ENCODE data around the gene MLLT10.

MLLT10 gene

DNA sequence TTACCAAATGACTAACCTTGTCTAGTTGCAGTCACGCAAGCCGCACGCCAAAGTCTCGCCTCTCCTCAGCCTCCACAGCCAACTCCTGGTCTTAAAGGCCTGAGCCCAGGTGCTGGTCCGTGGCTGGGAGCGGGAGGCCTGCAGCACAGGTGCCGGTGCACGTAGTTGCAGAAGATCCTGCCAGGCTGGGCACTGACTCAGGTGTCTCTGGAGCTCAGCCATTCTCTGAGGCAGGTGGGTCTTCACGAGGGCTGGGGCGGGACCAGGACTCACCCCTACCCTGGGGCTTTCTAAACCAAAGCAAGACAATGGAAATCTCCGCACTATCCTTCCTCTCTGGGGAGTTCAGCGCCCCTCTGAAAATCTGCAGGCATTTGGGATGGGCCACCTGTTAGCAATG is 216.4 kb downstream of the MLLT10 start:
- DNase-seq: no peak

GRCh38 chr10:21751341-21752310 is 217.6 kb downstream of the MLLT10 start:
- no peak for DNase-seq

GRCh38 chr10:21753497-21754270 is 219.7 kb downstream of the MLLT10 start:
- DNase-seq: no peak

- no peak for DNase-seq
Observed at GRCh38 chr10:21754410-21755011, 220.5 kb downstream of the MLLT10 start.

DNA sequence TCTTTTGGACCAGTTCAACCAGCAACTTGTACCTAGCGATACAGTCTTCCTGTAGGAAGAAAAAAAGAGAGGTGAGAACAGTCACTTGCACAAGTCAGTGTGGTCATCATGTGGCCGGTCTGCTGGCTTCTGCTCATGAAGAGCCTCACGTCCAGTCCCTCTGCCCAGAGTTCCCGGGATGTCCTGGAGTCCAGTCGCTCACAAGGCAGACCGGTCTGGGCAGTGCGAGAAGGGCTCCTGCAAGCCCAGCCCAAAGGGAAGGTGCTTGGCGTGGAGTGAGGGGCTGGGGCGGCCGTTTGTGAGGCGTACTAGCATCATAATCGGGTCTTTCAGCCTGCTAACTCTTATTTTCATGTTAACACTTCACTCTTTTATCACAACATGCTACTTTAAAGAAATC is 222.7 kb downstream of the MLLT10 start:
- DNase-seq: no peak

- no peak for DNase-seq
Observed at GRCh38 chr10:21757185-21757901, 223.3 kb downstream of the MLLT10 start.

GRCh38 chr10:21758239-21758638 is 224.2 kb downstream of the MLLT10 start:
- no peak for DNase-seq

GRCh38 chr10:21758696-21759095 is 224.7 kb downstream of the MLLT10 start:
- no peak for DNase-seq

DNA sequence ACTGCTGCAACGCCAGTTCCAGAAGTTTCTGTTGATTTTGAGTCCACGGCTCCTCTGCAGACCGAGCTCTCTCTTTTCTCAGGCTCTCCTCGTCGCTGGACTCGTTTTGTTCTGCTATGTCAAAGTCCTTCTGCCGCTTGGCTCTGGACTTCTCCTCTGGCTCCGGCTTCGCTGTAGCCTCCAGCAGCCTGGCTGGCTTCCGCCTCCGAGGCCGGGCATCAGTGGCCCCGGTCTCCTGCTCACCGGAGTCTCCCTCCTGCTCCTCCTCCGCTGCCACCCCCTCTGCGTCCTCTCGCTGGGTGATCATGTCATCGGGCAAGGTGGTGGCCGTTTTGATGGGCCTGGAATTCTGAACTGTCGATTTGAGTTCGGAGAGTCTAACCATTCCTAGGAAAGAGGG is 225.2 kb downstream of the MLLT10 start:
- no peak for DNase-seq

DNA sequence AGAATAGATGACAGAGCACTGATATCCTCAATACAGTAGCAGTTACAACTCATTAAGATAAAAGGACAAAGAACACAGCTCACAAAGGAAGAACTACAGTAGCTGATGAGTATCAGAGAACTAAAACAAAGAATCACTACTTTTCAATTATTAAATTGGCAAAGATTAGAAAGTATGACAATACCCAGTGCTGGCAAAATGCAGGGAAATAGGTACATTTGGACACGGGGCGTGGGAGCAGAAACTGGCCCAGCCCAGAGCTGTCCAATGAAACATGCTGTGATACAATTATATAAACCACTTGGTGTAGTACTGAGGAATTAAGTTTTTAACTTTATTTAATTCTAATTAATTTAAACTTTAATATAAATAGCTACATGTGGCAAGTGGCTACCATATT is 226.3 kb downstream of the MLLT10 start:
- no peak for DNase-seq

DNA sequence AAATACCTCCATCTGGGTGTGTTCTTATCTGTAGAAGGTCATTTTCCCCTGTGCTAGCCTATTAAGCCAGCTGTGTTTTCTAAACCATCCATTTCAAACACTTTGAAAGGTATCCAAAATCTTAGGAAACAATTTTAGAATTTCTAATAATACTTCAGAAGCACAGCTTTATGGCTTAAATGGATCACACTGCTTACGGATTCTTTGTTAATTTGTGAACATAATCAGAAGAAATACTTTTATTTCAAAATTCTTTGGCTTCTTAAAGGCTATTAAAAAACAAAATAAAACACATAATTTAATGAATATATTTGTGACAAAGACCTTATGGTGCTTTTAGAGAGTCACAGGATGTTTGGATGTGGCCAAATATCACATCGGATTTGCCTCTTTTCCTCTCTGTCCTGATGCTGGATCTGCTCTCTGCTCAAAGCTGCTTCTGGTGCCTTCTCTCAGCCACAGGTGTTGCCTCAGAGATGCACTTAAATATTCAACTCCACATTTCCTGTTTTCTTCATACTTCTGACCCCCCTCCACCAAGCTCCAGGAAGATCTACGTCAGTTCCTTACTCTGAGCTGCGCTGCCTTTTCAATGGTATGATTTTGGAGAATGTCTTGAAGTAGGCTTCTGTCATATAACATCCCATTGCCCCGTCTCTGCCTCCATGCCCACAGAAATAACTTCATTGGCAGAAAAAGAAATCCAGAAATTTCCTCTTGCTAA is 230.6 kb downstream of the MLLT10 start:
- no peak for DNase-seq

DNA sequence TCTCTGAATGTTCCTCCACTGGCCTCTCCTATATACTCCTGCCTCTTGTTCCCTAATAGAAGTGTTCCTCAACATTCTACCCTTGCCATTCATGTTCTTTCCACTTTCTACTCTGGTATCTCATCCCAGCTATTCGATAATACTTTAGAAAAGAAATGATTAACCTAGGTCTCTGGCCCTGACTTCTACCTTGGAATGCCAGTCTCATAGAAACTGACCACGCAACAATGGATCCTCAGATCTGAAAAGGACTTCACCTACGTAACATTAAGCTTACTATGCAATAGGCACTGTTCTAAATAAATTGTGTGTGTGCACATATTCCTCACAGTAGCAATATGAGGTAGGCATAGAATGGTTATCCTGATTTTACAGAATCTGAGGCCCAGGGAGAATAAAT is 235.0 kb downstream of the MLLT10 start:
- DNase-seq: no peak

DNA sequence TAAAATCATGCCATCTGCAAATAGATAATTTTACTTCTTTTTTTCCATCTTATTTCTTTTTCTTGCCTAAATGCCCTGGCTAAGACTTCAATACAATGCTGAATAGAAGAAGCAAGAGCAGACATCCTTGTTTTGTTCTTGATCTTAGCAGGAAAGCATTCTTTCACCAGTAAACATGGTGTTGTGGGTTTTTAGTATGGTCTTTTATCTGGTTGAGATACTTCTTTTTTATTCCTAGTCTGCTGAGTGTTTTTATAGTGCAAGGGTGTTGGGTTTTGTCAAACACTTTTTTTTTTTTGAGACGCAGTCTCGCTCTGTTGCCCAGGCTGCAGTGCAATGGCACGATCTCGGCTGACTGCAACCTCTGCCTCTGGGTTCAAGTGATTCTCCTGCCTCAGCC is 237.2 kb downstream of the MLLT10 start:
- DNase-seq: no peak

DNA sequence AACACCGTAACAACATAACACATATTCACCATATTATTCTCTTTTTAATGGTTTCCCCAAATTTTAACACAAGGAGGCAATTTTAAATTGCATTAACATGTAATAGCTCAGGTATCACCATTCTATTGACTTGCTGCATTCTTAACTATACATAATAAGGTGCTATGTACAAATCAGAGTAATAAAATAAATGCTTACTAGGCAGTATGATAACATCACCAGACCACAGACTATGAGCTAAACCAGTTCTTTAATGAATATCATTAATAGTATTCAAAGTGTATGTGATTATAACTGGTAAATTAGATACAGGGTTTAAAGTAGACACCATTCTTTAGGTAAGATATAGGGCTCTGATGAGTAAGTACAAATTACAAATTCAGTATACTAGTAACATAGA is 242.9 kb downstream of the MLLT10 start:
- DNase-seq: no peak

GRCh38 chr10:21791276-21791675 is 257.2 kb downstream of the MLLT10 start:
- no peak for DNase-seq

Measured in stimulated activated CD8-positive, alpha-beta memory T cell treated with anti-CD3 and anti-CD28 coated beads, Interleukin-4, amount 100 ng/mL, for 48 hours (primary cell).